Skin of body (tissue), 2 donors: ENCODE measurements around the gene TNS3. TPM values are rescaled to one million over a fixed set of nuclear protein-coding genes. Genes with fewer than 3 reads are reported as not detected.

ENCODE experiments used
- DNase-seq: peaks from one replicate; lab custom pipeline; 2025; lab: John Stamatoyannopoulos, UW
- total RNA-seq: library from RNA; depleted of rRNA; stranded (reverse); fragments of >200 nt; gene quantifications from one replicate; pipeline ENCODE4 v1.2.3, GENCODE V29; 2014

The TNS3 gene
- total RNA-seq, 1 donor from 2014 or later, result 44.7 TPM

- no peak for DNase-seq
Measured at GRCh38 chr7:47490501-47491265, 91.2 kb downstream of the TNS3 start.

DNA sequence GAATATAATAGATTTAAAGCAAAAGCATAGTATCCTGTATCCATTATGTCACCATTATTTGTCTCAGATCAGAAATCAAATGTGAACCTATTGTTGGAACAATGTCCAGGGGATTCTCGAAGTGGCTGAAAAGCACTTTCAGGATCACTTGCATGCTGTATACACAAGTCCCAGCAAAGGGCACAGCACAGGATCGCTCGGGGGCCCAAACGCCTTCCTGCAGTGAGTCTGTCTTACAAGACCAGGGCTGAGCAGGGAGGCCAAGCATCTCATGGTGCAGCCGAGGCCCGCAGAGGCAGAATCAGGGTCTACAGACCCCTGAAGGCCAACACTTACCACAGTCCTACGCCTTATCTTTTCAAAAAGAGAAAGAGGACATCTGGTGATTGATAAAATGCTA is 92.3 kb downstream of the TNS3 start:
- DNase-seq, result no peak

- no peak for DNase-seq
Measured at GRCh38 chr7:47488969-47489342, 93.0 kb downstream of the TNS3 start.

- DNase-seq, result no peak
Measured at GRCh38 chr7:47488201-47488968, 93.5 kb downstream of the TNS3 start.

GRCh38 chr7:47485640-47486435 is 96.1 kb downstream of the TNS3 start:
- DNase-seq, result no peak

GRCh38 chr7:47484923-47485639 is 96.8 kb downstream of the TNS3 start:
- no peak for DNase-seq

GRCh38 chr7:47484457-47484856 is 97.5 kb downstream of the TNS3 start:
- DNase-seq, result no peak

- DNase-seq, result no peak
Measured at GRCh38 chr7:47483604-47484273, 98.2 kb downstream of the TNS3 start.

DNA sequence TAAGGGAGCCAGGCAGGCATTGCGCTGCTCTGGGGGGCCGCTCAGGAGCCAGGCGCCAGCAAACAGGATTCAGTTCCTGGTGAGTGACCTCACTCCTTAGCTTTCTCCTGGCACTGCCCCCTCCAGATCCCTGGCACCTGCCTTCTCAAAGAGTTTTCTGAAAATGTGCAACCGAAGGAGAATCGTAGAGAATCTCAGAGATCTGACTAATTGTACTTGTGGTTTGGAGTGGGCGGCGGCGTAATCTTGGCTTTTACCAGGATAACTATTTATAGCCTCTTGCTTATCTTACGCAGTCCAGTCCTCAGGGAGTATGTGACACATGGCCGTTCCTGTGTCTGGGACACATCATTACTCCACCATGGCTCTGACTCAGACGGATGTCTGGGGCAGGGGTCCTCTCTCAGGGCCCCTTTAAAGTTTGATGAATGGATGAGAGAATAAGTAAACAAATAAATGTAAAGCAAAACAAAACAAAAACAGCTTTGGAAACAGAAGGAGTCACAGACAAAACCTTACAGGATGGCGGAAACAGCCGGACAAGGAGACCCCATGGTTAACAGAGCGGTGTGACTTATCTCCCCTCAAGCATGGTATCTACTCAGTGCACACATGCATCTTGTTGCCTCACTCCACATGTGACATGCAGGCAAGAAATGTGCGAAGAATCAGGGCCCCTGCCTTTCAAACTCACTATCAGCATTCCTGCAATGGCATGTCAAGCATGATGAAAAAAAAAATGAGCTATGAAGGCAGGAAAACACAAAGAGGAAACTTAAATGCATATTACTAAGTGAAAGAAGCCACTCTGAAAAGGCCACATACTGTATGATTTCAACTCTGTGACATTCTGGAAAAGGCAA is 99.7 kb downstream of the TNS3 start:
- no peak for DNase-seq

DNA sequence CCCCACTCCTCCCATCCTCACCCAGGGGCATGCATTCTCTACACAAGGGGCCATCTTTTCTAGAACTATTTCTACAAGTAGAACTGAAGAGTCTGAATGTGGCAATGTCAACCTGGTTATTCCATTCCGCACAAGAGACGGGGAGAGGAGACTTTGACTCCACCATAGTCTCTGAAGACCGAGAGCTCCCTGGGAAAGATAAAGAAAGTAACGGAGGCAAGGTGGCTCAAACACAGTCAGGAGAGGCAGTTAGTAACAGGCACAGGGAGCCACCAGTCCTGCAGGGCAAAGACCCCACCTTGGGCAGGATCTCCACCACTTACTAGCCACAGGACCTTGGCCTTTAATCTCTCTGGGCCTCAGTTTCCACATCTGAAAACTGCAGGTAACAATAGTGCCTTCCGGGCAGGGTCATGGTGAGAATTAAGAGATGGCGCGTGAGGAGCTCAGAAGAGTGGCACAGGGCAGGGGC is 100.3 kb downstream of the TNS3 start:
- DNase-seq, result no peak

- DNase-seq, result no peak
Measured at GRCh38 chr7:47480576-47481538, 101.1 kb downstream of the TNS3 start.

DNA sequence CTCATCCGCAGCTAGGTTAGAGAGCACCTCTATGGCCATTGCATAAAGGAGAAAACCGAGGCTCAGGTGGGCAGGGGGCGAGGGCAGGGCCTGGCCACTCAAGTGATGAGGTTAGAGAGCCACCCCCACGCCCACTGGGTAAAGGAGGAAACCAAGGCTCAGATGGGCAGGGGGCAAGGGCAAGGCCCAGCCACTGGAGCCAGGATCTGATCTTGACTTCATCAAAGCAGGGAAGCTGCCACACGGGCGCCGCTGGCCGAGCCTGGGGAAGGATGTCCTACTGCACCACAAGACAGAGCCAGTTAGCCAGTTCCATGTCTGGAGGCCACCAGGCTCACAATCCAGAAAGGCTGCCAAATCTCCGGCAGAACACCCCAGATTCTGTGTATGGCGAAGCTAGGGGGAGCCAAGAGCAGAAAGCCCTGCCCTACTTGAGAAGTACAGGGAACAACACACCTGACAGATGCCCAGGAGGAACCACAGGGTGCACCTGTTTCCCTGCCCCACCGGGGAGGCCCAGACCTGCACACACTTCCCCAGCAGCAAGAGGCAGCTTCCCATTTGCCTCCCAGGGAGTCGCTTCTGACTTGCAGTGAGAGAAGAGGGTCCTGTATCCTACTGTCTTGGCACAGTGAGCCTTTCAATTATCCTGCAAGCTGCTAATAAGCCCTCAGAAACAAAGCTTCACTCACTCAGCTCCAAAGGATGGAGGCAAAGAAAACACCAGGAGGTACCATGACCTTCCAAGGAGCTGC is 101.9 kb downstream of the TNS3 start:
- no peak for DNase-seq

- no peak for DNase-seq
Measured at GRCh38 chr7:47478926-47479711, 102.8 kb downstream of the TNS3 start.

- no peak for DNase-seq
Measured at GRCh38 chr7:47478017-47478344, 103.9 kb downstream of the TNS3 start.

- DNase-seq, result no peak
Measured at GRCh38 chr7:47477191-47478016, 104.5 kb downstream of the TNS3 start.

GRCh38 chr7:47475880-47476227 is 106.1 kb downstream of the TNS3 start:
- DNase-seq, result no peak
